HG03095 (cell line): ENCODE results near the gene CHST6.
"Not testable (repeated sequence)": the region's sequence is repeated elsewhere in the genome, so short reads cannot be mapped to it uniquely, and the experiment has no call there.

Experiments
- ATAC-seq: cut with Tn5 transposase; IDR thresholded peaks from one replicate; pipeline ENCODE4 v1.9.1; 2021; ENCODE audit warnings: moderate library complexity; ENCODE audit not compliant: unreplicated experiment

The CHST6 gene

DNA sequence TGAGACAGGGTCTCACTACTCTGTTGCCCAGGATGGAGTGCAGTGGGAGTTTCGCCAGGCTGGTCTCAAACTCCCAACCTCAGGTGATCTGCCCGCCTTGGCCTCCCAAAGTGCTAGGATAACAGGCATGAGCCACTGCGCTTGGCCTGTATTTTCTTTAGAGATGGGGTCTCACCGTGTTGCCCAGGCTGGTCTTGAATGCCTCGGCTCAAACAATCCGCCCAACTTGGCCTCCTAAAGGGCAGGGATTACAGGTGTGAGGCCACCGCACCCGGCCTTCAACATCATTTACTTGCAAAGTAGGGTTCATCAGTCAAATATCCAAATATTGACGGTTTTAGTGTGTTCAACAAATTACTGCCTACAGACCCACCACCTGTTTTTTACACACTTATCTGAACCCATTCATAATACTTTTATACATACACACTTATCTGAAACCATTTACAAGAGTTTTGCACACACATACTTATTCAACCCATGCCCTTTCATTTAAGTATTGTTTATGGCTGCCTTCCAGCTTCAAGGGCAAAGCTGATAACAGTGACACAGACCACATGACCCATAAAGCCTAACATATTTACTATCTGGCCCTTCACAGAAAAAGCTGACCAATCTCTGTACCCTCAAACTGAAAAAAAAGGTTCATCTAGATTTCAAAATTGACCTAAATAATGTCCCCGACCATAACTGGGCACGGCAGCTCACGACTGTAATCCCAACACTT lies 42.6 kb downstream of the CHST6 start:
- ATAC-seq: no peak

- ATAC-seq: no peak
These were observed 48.8 kb downstream of the CHST6 start for GRCh38 chr16:75446416-75446815.

- no peak for ATAC-seq
These were observed 49.9 kb downstream of the CHST6 start for GRCh38 chr16:75445298-75445697.

DNA sequence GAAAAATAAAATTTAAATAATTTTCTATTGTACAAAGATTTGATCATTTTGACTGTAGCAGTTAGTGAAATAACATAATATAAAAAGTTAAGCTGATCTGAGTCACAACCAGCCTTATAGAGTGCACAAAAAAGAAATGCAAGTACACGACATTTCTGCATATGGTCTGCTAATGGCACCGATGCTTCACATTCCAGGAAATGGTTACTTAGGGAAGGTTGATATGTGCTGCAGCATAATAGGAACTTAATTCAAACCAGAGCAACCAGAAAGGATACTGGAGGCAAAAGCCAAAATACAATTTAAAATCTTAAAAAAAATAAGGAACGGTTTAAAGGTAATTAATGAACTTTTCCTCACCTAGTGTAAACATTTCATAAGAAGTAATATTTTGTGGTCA lies 51.9 kb downstream of the CHST6 start:
- ATAC-seq: no peak

- peak; percentile 56 for ATAC-seq
These were observed 61.4 kb downstream of the CHST6 start for GRCh38 chr16:75433732-75434413.

DNA sequence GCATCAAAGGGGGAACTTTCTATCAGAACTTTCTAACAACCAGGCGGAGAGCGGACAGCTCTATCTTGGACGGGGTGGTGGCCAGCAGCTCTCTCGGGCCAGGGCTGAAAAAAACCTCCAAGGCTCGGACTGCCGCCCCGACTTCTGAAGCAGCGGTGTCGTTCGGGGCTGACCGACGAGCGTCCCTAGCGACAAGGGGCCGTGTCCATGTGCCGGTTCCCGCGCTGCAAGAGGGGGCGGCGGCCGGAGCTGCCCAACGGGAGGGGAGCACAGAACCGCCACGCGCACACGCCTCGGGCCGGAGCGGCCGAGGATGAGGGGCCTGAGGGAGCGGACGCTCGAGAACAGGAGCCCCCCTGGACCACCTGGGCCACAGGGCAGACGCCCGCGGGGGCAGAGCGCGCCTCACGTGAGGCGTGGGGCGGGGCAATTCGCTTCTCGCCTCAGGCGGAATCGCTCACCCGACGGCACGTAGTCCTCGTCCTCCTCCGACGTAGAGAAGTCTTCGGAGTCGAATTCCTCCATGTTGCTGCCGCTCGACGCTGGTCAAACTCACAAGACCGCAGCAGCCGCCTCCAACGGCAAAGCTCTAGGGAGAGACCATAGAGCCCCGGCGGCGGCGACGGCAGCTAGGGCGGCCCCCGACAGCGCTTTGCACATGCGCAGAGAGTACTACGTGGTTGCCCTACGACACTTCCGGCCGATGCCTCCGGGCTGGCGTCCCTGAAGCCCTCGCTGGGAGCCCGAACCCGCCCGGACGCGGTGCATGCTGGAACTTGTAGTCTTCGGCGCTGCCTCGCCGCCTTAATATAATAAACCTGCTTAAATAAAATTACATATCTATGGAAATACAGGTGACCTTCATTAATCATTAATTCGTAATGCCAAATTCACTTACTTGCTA lies 62.2 kb downstream of the CHST6 start, which contains the start of gene CFDP1:
TSS of gene CFDP1 (minus strand) at position 676 of the 904 bp plus-strand sequence. CDS start at position 525, 151 bp downstream.
- peak; percentile 91 for ATAC-seq

- ATAC-seq: no peak
These were observed 65.4 kb downstream of the CHST6 start for GRCh38 chr16:75429621-75430403.

GRCh38 chr16:75426524-75426923 lies 68.7 kb downstream of the CHST6 start:
- ATAC-seq: not testable (repeated sequence)

DNA sequence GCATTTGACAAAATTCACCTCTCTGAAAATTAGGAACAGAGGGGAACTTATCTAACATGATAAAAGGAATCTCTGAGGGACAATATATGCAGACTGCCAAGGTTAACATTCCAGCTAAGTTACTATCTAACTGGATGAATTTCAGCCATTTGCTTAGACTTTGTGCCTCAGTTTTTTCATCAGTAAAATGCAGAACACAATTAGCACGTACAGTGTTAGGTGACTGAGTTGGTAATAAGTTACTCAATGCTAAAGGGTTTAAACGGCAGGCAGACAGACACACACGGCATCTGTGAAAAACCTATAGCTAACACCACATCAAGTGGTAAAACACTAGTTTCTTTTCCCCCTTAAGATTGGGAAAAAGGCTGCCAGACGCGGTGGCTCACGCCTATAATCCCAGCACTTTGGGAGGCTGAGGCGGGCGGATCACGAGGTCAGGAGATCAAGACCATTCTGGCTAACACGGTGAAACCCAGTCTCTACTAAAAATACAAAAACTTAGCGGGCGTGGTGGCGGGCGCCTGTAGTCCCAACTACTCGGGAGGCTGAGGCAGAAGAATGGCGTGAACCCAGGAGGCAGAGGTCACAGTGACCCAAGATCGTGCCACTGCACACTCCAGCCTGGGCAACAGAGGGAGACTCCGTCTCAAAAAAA lies 71.0 kb downstream of the CHST6 start:
- ATAC-seq: not testable (repeated sequence)

- ATAC-seq: no peak
These were observed 71.5 kb downstream of the CHST6 start for GRCh38 chr16:75423723-75424104.
